Fibroblast of peridontal ligament (primary cell): ENCODE results near the gene UQCC2.
A peak's percentile ranks its signal among the peaks of the same experiment; 100 is the strongest.

Experiments
- DNase-seq: peaks from one replicate; pipeline ENCODE4 v3.0.0-alpha.2; 2010; ENCODE audit errors: extremely low read depth

Gene UQCC2

GRCh38 chr6:33744001-33744848 is 32.7 kb upstream of the UQCC2 start:
- DNase-seq, result peak; percentile 71

DNA sequence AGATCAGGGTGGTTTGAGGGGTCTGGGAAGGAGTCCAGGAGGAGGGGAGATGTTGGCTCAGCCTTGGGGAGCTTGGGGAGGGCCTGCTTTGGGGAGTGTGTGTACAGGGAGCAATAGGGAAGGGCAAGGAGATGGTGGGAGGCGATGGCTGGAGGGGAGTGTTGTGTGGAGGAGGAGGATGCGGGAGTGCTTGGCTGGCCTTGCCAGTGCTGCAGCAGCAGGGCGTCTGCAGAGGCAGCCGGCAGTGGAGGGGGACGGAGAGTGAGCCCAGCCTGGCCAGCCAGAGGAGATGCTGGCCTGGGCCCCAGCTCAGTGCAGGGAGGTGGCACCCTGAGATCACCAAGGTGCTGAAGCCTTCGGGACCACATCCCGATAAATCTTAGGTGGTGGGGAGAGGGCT is 31.3 kb upstream of the UQCC2 start:
- DNase-seq, result no peak

DNA sequence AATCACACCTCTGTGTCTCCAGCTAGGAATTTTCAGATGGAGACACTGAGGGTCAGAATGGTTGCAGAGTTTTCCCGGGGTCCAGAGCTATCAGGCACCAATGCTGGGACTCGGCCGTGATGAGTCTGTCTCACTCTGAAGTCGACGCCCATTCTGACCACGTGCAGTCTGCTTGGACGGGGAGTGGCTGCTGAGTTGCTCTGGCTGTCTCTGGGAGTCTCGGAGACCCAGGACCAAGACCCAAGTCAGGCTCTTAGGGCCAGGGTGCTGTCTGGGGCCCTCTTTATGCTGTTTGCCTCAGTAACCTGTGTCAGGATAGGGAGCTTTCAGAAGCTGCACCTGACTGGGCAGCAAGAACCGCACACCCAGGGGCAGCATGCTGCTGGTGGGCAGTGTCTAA is 30.6 kb upstream of the UQCC2 start:
- DNase-seq, result no peak

DNA sequence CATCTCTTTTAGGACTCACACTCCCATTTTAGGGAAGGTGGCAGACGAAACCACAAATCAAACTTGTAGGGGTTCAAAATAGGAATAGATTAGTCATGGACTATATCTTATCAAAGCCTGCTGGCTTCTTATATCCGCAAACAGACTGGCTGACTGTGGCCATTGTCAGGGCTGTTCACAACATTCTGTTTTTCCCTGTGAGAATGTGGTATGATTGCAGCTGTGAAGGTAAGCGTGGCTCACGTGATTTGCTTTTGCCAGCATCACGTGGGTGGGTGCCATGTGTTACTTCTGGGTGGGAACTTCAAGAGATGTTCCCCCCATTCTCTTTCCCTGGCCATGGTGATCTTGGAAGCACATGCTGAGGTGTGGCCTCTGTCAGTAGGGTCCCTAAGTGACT is 29.3 kb upstream of the UQCC2 start:
- DNase-seq, result no peak

DNA sequence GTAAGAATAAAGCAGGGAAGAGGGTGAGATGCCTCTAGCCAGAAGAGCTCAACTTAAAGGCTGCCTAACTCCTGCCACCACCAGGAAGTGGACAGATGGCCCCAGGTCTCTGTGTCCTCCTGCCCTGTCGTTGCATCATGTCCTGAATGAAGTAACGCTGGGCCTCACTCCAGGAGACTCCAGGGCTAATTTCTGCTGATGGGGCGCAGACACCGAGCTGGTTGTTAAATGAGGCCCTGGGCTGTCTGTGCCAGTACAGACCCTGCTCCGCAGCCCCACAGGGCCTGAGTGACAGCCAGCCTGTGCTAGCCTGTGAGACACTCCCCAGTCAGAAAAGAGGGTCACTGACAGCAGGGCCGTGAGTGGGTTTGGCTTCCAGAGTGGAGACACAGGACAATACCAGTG is 28.7 kb upstream of the UQCC2 start:
- no peak for DNase-seq

DNA sequence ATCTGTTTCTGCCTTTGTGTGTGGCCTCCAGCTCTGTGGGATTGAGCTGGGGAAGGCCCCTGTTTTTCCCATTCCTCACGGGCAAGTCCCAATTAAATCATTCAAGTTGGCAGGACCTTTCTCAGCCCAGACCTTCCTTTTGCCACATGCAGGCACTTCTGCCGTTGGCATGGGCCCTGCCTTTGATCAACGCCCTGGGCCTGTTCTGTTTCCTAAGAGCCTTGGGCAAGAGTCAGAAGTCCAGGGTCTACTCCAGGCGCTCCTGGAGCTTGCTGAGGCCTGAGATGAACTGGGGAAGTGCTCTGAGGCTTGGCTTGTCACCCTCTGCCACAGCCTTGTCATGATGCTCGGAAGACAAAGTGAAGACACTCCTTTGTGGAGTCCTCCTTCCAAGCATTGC is 28.1 kb upstream of the UQCC2 start:
- DNase-seq, result no peak

DNA sequence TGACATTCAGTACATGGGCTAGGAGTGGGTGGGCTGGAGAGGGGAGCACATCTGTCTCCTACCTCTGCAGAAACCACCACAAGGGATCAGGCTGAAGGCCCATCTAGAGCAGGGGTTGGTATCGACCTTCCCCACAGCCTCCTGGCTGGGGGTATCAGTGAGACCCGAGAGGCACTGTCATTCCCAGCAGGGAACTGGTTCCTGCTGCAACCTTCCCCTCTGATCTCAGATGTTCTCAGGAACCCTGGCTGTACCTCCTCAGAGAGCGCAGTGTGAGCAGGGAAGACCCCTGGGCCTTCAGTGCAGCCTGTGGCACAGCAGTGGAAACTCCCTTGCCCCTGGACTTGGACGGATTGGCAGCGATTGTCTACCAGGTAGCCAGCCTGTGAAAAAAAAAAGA is 27.4 kb upstream of the UQCC2 start:
- no peak for DNase-seq

GRCh38 chr6:33738153-33738552 is 26.7 kb upstream of the UQCC2 start:
- no peak for DNase-seq

- no peak for DNase-seq
Observed at GRCh38 chr6:33737267-33738026, 25.9 kb upstream of the UQCC2 start.

- no peak for DNase-seq
Observed at GRCh38 chr6:33735216-33735615, 23.7 kb upstream of the UQCC2 start.

DNA sequence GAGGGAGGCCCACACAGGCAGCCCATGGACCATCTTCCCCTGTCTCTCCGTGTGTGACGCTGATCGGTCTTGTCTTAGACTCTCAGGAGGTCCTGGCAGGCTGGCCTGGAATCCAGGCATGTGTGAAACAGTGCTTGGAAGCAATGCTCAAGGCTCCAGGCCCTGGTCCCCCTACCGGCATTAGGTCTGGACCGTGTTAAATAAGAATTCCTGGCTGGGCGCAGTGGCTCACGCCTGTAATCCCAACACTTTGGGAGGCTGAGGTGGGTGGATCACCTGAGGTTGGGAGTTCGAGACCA is 22.2 kb upstream of the UQCC2 start:
- no peak for DNase-seq

DNA sequence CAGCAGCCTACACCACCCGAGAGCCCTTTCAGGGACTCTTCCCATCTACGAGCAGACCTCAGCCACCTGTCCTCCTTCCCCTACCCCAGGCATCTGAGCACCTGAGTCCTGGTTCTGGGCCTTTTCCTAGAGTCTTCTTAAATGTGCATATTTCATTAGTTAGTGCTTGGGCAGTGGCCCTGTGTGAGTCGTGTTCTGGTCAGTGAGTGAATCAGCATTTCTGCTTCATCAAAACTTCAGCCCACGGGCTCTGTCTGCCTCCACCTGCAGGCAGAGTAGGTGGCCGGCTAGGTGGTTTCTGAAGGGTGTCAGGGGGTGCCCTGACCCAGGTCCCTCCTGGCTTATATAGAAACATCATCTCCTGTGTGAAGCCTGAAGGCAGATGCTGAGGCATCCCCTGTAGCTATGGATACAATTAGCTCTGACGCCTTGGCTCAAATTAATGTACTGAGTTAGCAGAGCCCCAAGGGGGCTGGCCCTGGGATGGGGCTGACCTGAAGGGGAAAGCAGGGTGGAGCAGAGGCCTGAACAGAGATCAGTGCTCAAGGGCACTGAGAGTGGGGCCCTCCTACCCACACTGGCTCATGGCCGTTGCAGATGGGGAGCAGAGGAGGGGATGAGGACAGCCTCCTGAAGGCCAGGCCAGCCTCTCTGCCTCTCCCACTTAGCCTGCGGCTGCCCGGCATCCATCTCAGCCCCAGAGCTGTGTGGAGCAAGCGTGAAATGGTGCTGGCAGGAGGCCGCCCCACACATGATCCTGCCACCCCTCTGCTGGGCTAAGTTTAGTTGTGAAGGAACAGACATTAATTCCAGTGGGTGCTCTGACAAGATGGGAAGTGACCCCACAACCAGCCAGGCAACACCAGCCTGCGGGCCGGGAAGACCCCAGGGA is 21.6 kb upstream of the UQCC2 start:
- peak; percentile 38 for DNase-seq

DNA sequence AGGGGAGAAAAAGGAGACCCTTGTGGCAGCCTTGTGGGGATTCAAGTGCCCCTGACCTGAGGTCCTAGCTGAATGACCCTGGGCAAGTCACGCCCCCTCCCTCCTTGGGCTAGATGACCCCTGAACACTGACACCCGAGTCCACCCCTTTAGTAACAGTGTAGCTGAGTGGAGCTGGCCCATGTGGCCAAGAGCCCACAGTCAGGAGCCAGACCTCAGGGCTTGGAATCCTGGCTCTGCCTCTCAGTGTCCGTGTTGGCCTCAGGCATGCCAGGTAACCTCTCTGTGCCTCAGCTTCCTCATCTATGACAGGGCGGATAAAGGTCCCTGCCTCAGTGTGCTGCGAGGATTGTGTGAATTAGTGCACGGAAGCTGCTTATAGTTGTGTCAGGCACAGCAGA is 20.9 kb upstream of the UQCC2 start:
- DNase-seq, result no peak

DNA sequence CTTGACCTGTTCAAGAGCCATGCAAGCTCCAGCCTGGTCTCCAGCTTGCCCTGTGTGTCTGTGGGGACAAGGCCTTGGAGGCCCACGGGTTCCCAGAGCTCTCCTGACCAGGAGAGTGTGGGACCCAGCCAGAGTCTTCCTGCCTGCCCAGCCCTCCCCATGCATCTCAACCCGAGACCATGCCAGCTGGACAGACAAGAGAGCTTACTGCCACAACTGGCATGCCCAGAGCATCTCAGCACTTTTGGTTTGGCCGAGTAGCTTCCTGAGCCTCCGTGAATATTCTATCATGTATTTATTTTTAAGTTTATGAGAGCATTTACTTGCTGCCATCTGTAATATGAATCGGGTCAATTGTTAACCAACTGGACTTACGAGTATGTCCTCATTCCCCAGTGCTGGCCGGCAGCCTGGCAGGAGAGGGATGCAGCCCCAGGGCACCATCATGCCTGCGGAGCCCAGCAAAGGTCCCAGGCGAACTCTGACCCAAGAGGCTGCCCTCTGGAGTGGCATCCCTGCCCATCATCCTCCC is 20.3 kb upstream of the UQCC2 start:
- DNase-seq, result no peak

DNA sequence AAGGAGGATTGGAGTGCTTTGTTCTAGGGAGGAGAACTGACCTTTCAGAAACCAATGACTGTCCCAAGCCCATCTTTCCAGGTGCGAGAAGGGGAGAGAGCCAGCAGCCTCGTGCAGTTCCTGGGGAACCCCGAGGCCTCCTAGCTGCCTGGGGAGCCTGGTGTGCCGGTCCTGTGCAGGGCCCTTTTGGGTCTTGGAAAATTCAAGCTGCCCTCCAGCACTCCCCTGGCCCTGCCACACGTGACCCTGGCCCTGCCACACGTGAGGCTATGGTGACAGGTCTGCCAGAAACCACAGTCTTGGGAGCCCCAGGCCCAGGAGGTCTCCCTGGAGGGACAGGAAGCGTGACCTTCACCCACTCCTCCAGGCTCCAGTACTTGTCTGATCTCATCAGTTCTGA is 19.5 kb upstream of the UQCC2 start:
- no peak for DNase-seq

DNA sequence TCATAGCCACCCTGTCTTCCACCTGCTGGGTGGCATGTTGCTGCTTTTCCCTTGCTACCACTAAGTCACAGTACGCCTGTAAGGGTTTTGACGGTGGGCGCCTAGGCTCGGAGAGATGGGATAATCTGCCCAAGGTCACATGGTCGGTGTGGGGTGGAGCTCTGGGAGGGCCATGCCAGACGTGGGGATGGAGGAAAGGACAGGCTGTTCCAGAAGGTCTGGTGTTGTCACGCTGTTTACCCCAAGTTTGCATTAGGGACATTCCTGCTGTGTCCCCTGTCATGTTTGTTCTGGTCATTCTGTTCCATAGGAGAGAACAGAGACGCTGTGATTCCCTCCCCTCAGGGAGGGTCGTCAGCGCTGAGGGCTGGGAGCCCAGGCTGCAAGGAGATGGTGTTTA is 19.1 kb upstream of the UQCC2 start:
- no peak for DNase-seq

DNA sequence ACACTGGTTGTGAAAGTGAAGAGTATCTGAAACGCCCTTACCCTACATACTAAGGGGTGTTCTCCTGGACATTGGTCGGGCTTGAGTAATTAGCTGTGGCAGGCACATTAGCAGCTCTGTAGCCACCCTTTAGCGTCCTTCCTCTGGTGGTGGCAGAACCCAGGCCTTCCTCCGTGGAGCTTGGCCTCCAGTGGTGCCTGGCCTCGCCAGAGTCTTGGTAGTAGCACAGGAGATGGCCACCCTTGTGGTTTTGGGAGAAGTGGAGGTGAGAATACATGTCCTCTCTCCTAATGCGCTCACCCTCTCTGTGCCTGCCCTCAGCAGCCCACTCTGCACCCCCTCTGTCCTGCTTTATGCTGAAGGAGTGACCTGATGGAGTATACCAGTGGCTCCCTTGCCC is 17.6 kb upstream of the UQCC2 start:
- no peak for DNase-seq

- DNase-seq, result no peak
Observed at GRCh38 chr6:33728438-33728837, 16.9 kb upstream of the UQCC2 start.

GRCh38 chr6:33727932-33728331 is 16.4 kb upstream of the UQCC2 start:
- DNase-seq, result no peak

DNA sequence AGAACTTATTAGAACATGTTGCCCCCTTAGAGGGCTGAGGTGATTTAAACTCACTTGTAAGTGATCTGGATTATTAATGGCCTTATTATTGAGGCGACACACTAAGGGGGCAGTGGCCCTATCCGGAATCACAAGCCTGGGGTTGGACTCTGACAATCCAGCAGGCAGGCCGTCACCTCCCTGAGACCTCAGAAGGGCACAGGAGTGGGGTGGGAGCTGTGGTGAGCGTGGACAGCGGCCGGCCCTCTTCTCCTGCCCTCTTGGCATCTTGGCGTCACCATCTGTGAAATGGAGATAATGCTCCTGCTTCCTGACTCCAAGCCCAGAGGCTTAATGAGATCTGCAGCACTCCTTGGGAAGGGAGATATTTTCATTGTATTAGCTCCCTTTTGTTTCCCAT is 15.6 kb upstream of the UQCC2 start:
- no peak for DNase-seq

DNA sequence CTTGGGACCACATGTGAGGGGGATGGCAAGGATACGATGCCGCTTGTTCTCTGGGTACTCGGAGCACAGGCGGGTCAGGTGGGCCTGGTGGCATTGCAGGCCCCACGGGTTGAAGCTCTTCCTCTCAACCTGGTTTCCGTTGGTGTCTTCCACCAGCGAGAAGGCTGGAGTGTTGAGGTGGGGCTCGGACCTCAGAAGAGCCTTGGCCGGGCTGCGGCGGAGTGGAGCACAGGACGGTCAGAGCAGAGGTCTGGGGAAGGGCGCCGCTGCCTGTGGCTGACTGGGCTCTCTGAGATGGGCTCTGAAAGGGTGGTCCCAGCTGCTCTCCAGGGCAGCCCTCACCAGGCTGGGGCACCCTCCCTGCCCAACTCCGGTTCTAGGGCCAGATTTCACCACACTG is 15.2 kb upstream of the UQCC2 start:
- DNase-seq, result no peak
